Transverse colon (tissue), 4 donors: Measurements from ENCODE around the gene ZNF683. TPM values are rescaled to one million over a fixed set of nuclear protein-coding genes. Genes with fewer than 3 reads are reported as not detected.

Source experiments
- DNase-seq: peaks from one replicate; pipeline ENCODE4 v3.0.0-alpha.2; 2019
- H3K27ac ChIP-seq, 4 donors: fragments of 200-600 bp; sonication (generic); 2 replicates each; pipeline ENCODE4 v1.5.1; 2016 to 2018; ENCODE audit warnings: inconsistent platforms in 4 of 4
- H3K27me3 ChIP-seq: fragments of 200-600 bp; sonication (generic); 2 replicates; pipeline ENCODE4 v1.5.1; 2017; ENCODE audit warnings: inconsistent platforms
- H3K36me3 ChIP-seq, 4 donors: fragments of 200-600 bp; sonication (generic); 2 replicates each; pipeline ENCODE4 v1.5.1; 2017 to 2019; ENCODE audit warnings: inconsistent platforms in 4 of 4
- H3K4me1 ChIP-seq, 4 donors: fragments of 200-600 bp; sonication (generic); 2 replicates each; pipeline ENCODE4 v1.5.1; 2017 to 2020; ENCODE audit warnings: inconsistent platforms in 4 of 4
- H3K4me3 ChIP-seq, 4 donors: fragments of 200-600 bp; sonication (generic); 1 replicate in 1 of 4; 2 replicates in 3 of 4; pipeline versions ENCODE4 v1.5.1 to v1.6.1; 2017 to 2019; ENCODE audit warnings: inconsistent platforms in 4 of 4
- H3K9me3 ChIP-seq, 2 donors: fragments of 200-600 bp; sonication (generic); 2 replicates each; pipeline ENCODE4 v1.5.1; 2017 to 2019; ENCODE audit warnings: inconsistent platforms in 2 of 2
- EP300 ChIP-seq: sonication (generic); formaldehyde crosslinking; IDR thresholded peaks from one replicate; pipeline ENCODE4 v1.6.1; 2017; ENCODE audit warnings: antibody characterized with exemption, low read depth
- POLR2A ChIP-seq: fragments of 450-650 bp; IDR thresholded peaks from one replicate; pipeline ENCODE4 v1.6.1; 2016; ENCODE audit warnings: antibody characterized with exemption, mild to moderate bottlenecking, moderate library complexity
- POLR2AphosphoS5 ChIP-seq, 3 donors: sonication (generic); formaldehyde crosslinking; IDR thresholded peaks; one replicate each; pipeline ENCODE4 v1.6.1; 2016; ENCODE audit warnings: antibody characterized with exemption in 3 of 3
- WGBS, 2 donors: methylation state at CpG; one replicate each; pipeline ENCODE4 v1.1.5; 2018; ENCODE audit warnings: low coverage in 1 of 2; 5-methylcytosine and 5-hydroxymethylcytosine counted together
- in situ Hi-C, 4 donors: fragments of 200-750 bp; cut with MboI; loops; one replicate each; pipeline versions ENCODE4 v1.15.0 to v1.15.1; 2017; ENCODE audit warnings: low sequenced_read_pairs in 3 of 4, low pct_ligation_motif_present in 1 of 4, low pct_unique_long_range_greater_than_20kb in 1 of 4
- intact Hi-C: fragments of 100-400 bp; cut with DNase I; formaldehyde crosslinking; loops from one replicate; pipeline ENCODE4 v1.15.1; 2023; ENCODE audit warnings: low total_unique reads
- total RNA-seq, 4 donors: library from RNA; depleted of rRNA; stranded (reverse); fragments of >200 nt; gene quantifications; one replicate each; pipeline ENCODE4 v1.1.0, GENCODE V29; 2016
- TF ChIP-seq, protein P1 (sequence below), 5 experiments: fragments of 200-600 bp in 3 of 5; fragments of 450-650 bp in 2 of 5; sonication (generic) in 3 of 5; IDR thresholded peaks; 1 replicate in 2 of 5; 2 replicates in 3 of 5; pipeline ENCODE4 v1.5.1; 2016 to 2017; ENCODE audit warnings: antibody characterized with exemption in 5 of 5, inconsistent platforms in 3 of 5, mild to moderate bottlenecking in 2 of 5, moderate library complexity in 1 of 5

The ZNF683 gene
- total RNA-seq, 4 donors from 2014 or later = not detected

DNA sequence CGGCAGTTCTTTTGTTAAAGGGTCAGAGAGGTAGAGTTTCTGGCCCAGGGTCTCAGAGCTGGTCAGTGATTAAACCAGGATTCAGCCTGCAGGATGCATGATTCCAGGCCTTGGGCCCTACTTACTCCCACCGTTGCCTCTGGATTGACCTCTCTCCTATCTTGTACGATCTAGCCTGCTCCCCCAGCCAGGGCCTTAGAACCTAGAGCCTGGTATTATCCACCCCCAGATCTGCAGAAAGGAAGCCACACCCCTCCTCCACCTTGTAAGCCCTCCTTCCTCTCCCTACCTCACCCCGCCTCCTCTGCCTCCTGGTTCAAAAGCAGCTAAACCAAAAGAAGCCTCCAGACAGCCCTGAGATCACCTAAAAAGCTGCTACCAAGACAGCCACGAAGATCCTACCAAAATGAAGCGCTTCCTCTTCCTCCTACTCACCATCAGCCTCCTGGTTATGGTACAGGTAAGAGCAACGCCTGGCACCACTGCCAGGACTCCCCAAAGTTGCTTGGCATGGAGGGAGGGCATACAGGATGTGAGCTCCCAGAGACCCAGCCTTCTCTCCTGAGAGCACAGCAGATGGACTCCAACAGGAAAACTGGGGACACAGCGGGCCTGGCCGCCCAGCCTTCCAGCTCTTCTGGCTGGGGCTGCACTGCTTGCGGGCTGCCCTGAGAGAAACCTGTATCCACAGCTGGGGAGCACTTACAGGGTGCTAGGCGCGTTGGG is 54.8 kb downstream of the ZNF683 start, which contains the start of gene CD52:
Gene CD52, plus strand, starts transcription at position 347 of the 726 bp plus-strand sequence. Its CDS starts 60 bp downstream, at position 407.
- 61 to 70% methylated on average over 2 to 12 of the region's 12 CpGs for WGBS, 2 donors
- peak; percentile 63 for DNase-seq

DNA sequence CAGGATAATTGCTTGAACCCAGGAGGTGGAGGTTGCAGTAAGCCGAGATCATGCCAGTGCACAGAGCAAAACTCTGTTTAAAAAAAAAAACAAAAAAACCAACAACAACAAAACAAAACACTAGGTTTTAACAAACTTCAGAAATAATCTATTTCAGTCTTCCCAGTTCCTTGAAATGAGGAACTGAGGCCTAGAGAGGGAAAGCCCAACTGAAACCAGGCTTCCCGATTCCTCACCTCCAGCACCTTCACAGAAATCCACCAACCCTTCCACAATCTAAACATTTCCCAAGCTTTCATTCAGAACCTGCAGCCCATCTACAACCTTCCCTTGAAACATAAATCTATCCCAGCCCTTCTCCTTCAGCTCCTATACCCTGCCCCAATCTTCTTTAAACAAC is 55.4 kb downstream of the ZNF683 start:
- Histone ChIP-seq H3K27me3 (no peaks in the 10 kb centered on the region), H3K36me3 (no peaks in the 10 kb centered on the region), H3K9me3 (no peaks in the 10 kb centered on the region), H3K27ac (peak overlapping the region; percentile 62 to 72 (median 64)), H3K4me1 (peaks cover 4 to 22% (median 6%) of the 10 kb centered on the region in 4 donors), H3K4me3 (no peak overlapping the region)
- DNase-seq = no peak
- WGBS, 2 donors = 43 to 71% methylated on average over 1 to 2 of the region's 2 CpGs
- no peak for TF ChIP-seq POLR2AphosphoS5 (IDR thresholded peaks at IDR 0.05)
- TF ChIP-seq EP300 = no peak
- no peak for TF ChIP-seq POLR2A
- TF ChIP-seq, protein P1, sequence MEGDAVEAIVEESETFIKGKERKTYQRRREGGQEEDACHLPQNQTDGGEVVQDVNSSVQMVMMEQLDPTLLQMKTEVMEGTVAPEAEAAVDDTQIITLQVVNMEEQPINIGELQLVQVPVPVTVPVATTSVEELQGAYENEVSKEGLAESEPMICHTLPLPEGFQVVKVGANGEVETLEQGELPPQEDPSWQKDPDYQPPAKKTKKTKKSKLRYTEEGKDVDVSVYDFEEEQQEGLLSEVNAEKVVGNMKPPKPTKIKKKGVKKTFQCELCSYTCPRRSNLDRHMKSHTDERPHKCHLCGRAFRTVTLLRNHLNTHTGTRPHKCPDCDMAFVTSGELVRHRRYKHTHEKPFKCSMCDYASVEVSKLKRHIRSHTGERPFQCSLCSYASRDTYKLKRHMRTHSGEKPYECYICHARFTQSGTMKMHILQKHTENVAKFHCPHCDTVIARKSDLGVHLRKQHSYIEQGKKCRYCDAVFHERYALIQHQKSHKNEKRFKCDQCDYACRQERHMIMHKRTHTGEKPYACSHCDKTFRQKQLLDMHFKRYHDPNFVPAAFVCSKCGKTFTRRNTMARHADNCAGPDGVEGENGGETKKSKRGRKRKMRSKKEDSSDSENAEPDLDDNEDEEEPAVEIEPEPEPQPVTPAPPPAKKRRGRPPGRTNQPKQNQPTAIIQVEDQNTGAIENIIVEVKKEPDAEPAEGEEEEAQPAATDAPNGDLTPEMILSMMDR (IDR thresholded peaks at IDR 0.05) = no peak
- intact Hi-C loops (no loop called here), in situ Hi-C loops (no loop called here)

More for the DNA sequence above, 54.8 kb downstream of the ZNF683 start, which contains the start of gene CD52:
- in situ Hi-C loops = no loop called here
- TF ChIP-seq POLR2A (peak; percentile 43), POLR2AphosphoS5 (IDR thresholded peaks at IDR 0.05) (peak in 2 of 3 donors; percentile 33 to 42), EP300 (no peak)
- TF ChIP-seq, protein P1 (IDR thresholded peaks at IDR 0.05) = no peak
- H3K36me3 ChIP-seq = no peaks in the 10 kb centered on the region
- peak within 1 kb of the TSS in 2 of 4 donors; percentile 11 to 44 for H3K4me3 ChIP-seq
- no peaks in the 10 kb centered on the region for H3K9me3 ChIP-seq
- no peaks in the 10 kb centered on the region for H3K27me3 ChIP-seq
- intact Hi-C loops = no loop called here
- peaks cover 4 to 22% (median 6%) of the 10 kb centered on the region in 4 donors for H3K4me1 ChIP-seq
- peak within 1 kb of the TSS; percentile 62 to 72 (median 64) for H3K27ac ChIP-seq

DNA sequence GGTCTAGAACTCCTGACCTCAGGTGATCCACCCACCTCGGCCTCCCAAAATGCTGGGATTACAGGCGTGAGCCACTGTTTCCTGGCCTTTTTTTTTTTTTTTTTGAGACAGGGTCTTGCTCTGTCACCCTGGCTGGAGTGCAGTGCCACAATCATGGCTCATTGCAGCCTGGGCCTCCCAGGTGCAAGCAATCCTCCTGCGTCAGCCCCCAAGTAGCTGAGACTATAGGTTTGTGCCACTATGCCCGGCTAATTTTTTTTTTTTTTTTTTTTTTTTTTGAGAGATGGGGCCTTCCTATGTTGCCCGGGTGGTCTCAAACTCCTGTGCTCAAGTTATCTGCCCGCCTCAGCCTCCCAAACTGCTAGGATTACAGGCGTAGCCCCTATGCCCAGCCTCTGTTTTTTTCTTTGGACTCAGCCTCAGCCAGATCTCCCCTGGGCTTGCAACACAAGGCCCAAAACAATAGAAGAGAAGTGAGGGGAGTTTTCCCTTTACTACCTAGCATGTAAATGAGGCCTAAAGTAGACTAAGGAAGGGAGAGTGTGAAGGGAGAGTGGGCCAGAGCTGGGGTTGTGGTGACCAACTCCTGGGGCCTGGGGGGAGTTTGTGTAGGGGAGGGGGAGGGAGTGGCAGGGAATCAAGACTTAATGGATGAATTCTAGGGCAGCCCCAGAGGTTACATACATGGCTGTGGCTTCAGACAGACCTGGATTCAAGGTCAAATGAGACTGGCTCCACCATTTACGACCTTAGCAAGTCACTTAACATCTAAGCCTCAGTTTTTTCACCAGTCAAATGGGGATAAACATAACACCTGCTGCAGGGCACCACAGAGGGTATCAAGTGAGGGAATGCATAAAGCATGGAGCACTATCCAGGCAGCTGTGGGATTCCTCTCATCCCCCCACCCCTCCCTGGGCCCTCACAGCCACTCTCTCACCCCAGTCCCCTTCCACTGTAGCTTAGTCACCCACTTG is 56.4 kb downstream of the ZNF683 start:
- Histone ChIP-seq H3K27me3 (no peaks in the 10 kb centered on the region), H3K4me1 (peaks cover 1 to 15% (median 3%) of the 10 kb centered on the region in 4 donors), H3K27ac (peak overlapping the region in 3 of 4 donors; percentile 6 to 50 (median 41)), H3K9me3 (no peaks in the 10 kb centered on the region), H3K4me3 (no peak overlapping the region), H3K36me3 (no peaks in the 10 kb centered on the region)
- intact Hi-C loops (no loop called here), in situ Hi-C loops (no loop called here)
- no peak for TF ChIP-seq POLR2AphosphoS5 (IDR thresholded peaks at IDR 0.05)
- TF ChIP-seq EP300 = no peak
- TF ChIP-seq, protein P1 (IDR thresholded peaks at IDR 0.05) = no peak
- TF ChIP-seq POLR2A = no peak
- no peak for DNase-seq
- 69 to 85% methylated on average over 3 to 8 of the region's 8 CpGs for WGBS, 2 donors

DNA sequence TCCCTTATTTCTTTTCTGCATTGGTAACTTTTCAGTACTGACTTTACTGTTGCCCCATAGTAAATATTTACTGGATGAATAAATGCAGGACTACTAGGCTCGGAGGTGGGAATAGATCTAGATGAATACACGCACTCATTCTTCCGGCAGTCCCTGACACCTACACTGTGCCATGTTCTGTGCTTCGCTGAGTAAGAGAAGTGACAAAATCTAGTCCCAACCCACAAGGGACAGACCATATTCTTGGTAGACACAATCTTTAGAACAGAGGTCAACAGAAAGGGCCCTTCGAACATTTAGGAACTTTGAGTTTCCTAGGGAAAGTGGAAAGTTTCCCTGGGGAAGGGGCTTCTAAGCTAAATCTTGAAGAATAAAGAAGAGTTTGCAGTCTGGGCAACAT is 58.0 kb downstream of the ZNF683 start:
- 76 to 87% methylated on average over 5 of the region's 5 CpGs for WGBS, 2 donors
- no peaks in the 10 kb centered on the region for H3K36me3 ChIP-seq
- H3K4me3 ChIP-seq = no peak overlapping the region
- intact Hi-C loops = no loop called here
- H3K4me1 ChIP-seq = peaks cover 0 to 11% (median 0%) of the 10 kb centered on the region in 4 donors
- TF ChIP-seq, protein P1 (IDR thresholded peaks at IDR 0.05) = no peak
- no peaks in the 10 kb centered on the region for H3K27me3 ChIP-seq
- peak overlapping the region in 2 of 4 donors; percentile 29 to 50 for H3K27ac ChIP-seq
- no peak for DNase-seq
- no peaks in the 10 kb centered on the region for H3K9me3 ChIP-seq
- in situ Hi-C loops = no loop called here
